ENCODE data around the gene CEP43.

Gene CEP43

GRCh38 chr6:166966268-166966667 is 32.9 kb upstream of the CEP43 start:
- no peak for DNase-seq (ENCODE audit: low spot score)

DNA sequence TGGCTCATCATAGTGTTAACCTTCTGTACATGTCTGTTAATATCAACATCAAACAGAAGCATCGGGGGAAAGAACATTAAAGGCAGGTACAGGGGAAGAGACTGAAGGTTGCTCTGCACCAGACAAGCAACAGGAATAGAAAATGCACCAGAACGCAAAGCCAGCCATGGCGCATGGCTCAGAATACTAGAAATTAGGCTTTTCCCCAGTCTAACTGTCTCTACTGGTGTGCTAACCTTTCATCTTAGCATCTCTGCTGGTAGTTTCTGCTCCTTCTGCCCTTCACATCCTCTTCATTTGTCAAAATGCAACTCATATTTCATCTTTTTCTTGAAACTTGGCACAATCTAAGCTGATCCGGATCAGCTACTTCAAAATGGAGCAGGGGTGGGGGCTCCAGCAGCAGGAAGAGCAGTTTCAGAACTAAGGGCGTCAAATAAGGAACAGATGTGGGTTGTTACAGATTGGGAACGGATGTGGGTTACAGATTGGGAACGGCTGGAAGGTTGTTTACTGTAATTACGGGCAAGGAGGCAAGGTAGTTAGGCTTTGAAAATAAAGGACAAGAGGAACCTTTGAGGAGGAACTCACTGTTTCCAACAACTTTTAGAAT is 29.7 kb upstream of the CEP43 start:
- DNase-seq (ENCODE audit: low spot score): no peak

GRCh38 chr6:166970091-166970490 is 29.1 kb upstream of the CEP43 start:
- DNase-seq (ENCODE audit: low spot score): no peak

DNA sequence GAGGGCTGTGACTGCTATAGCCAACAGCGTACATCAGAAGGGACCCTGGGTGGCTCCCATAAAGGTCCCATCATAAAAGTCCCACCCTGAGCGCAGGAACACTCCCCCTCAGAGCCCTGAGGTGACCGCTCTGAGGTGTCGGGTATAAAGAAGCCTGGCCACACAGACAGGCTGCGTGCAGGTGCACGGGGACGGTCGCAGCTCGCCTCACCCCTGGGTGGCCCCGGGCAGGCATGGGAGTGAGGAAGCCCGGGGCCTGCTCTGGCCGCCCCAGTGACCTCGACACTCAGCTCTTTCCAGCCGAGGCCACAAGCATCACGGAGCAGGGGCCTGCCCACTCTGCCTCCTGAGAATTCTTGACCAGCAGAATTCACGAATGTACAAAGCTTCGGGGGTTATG is 28.4 kb upstream of the CEP43 start:
- no peak for DNase-seq (ENCODE audit: low spot score)

DNA sequence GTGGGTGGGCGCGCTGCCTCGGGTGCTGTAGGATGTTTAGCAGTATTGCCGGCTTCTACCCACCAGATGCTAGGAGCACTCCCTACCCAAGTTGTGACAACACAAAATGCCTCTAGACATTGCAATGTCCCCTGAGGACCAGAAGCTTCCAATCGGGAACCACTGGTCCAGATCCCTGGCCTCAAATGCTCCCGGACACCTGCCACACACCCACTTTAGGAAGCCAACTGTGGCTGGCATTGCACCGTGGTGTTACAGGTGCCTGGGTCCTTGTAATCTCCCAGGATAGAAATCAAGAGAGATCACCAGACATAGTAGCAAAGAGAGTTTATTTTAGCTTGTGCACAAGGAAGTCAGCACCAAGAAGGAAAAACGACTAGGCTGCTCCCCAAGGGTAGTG is 27.9 kb upstream of the CEP43 start:
- DNase-seq (ENCODE audit: low spot score): no peak

- DNase-seq (ENCODE audit: low spot score): no peak
These were observed 27.1 kb upstream of the CEP43 start for GRCh38 chr6:166972101-166972500.

DNA sequence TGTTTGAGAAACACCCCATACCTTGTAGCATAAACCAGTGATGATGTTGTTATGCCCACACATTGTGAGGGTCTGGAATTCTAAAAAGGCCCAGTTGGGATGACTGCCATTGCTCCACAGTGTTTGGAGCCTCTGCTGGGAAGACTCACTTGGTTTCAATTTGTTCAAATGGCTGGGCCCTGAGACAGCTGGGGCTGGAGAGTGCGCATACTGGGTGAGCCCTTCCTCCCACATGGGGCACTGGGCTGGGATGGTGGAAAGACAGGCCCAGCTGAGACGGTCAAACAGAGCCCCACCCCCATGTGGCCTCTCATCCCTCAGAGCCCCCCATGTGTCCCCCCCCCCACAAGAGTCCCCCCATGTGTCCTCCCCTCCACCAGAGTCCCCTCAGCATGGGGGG is 22.6 kb upstream of the CEP43 start:
- DNase-seq (ENCODE audit: low spot score): no peak

DNA sequence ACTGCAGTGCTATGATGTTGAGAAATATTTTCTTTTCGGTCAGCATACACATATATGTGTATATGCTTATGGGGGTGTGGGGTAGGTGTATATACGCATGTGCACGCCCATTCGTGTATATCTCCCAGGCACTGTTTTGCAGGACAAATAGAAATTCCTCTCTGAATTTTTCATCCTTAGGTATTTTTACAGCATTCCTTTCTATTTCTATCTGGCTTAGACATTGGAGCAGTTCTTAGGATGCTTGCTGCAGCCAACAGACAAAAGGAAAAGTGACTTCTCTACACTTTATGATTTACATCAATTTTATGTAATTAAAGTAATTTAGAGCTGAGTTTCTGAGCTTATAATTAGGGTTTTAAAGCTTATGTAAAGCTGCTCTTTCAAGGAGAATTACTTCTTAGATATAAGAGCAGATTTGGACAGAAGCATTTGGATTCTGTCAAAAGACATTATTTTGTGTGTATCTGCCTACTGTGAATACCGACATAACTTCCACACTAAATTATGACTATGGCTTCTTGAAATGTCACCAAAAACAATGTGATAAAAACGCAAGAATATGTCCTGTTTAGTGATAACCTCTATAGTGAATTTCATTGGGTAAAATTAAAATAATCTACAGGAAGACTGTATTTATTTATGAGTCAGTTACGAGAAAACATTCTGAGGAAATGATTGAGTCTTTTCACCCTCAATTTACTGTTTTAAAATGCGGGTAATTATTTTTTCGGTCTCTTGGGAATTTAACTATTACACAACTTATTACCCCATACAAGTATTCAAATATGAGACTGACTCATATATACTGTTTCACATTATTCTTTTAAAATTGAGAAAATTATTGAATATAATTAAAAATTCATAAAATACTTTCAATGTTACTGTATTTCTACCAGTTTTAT is 21.3 kb upstream of the CEP43 start:
- DNase-seq (ENCODE audit: low spot score): no peak

GRCh38 chr6:166980738-166981137 is 18.5 kb upstream of the CEP43 start:
- no peak for DNase-seq (ENCODE audit: low spot score)

DNA sequence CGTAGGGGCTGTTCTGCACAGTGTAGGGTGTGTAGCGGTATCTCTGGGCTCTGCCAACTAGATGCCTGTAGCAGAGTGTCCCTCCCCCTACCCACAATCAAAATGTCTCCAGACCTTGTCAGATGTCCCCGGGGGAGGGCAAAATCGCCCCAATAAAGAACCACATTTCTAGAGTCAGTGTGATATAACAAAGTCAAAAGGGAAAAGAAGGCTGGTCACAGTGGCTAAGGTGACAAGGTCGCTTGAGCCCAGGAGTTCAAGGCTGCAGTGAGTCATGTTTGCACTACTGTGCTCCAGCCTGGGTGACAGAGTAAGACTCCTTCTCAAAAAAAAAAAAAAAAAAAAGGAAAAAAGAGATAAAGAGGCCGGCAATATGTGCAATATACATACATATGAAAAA is 11.7 kb upstream of the CEP43 start:
- no peak for DNase-seq (ENCODE audit: low spot score)

- DNase-seq (ENCODE audit: low spot score): no peak
These were observed 11.3 kb upstream of the CEP43 start for GRCh38 chr6:166987930-166988329.

DNA sequence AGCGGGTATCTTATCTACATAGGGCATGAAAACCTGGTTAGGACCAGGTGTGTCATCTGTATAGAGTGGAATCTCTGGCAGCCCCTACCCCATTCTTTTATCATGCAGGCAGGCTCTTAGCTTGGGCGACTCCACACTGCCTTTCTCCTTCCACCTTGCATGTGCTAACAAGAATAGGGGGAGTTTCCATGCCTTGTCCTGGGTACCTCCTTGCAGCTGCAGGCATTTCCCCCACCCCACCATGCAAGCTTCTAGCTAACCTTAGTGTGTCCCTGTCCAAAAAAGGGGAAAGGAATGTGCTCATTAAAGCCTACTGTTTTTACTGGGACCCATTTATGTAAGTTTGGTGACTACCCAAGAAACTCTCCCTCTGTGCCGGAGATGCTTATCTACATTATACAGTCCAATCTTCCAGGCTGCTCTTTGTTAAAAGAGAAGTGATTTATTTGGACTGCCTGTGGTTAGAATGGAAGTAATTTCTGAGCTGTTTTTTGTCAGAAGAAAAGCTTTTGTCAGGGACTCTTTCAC is 10.5 kb upstream of the CEP43 start:
- DNase-seq (ENCODE audit: low spot score): no peak

DNA sequence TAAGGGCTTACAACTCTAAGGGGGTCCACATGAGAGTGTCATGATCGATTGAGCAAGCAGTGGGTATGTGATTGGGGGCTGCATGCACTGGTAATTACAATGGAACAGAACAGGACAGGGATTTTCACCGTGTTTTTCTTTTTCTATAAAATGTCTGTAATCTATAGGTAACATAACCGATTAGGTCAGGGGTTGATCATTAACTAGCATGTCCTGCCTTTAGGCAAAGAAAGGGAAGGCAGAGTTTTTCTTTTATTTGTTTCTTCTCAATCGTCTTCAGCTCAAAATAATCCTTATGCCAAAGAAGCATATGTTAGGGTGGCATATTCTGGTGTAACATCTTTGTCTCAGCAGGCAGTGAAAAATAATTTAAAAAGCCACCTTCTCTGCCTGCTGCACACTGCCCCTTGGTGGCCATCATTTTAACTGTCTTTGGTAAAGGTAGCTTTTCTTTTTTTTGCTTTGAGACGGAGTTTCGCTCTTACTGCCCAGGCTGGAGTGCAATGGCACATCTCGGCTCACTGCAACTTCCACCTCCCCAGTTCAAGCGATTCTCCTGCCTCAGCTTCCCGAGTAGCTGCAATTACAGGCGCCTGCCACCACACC is 9.7 kb upstream of the CEP43 start:
- peak; percentile 8 for DNase-seq (ENCODE audit: low spot score)

DNA sequence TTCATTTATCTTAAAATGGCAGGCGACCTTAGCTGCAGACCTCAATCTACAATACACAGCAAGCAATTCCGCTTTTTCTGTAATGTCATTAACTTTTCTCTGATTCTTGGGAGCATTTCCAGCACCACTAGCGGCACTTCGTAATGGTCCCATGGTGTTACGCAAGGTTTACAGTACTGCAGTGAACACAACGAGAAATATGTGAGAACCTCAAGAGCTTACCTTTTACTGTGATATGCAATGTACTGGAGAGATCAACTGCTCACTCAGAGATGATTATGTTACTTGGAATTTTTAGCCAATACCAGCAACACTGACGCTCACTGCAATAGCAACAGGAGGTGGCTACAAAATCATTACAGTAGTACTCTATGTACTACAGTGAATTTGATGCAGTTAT is 2.8 kb upstream of the CEP43 start:
- DNase-seq (ENCODE audit: low spot score): no peak

DNA sequence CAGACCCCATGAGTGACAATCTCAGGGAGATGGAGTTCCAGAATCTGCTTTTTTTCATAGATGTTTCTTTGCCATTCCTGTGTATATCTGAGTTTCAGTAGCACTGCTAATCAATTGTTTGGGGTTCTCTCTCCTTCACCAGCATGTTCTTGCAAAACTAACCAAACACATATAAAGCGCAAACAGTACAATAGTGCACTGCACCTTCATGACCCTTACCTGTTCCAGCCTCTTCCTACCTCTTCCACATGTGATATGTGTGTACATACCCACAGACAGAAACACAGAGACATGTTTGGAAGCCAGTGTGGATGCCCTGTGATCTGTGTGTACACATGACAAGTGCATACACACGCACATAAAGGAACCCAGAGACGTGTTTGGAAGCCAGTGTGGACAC is 1.8 kb upstream of the CEP43 start:
- no peak for DNase-seq (ENCODE audit: low spot score)

DNA sequence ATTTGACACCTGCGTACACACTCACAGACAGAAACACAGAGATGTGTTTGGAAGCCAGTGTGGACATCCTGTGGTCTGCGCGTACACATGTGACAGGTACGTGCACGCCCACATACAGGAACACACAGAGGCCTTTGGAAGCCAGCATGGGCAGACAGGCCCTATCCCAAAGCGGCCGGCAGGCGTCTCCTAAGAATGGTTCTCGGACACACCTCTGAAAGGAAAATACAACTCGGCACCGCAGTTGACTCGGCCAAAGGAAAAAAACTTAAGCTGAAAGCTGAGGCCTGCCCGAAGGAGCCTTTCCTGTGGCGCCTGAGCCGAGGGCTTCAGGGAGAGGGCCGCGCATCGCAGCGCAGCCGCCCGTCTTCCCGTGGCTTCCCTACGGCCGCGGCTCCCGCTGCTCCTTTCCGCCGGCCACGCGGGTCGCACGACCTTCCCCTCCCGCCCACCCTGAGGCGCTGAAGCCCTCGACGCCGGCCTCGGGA is 1.4 kb upstream of the CEP43 start:
- DNase-seq (ENCODE audit: low spot score): peak; percentile 82

DNA sequence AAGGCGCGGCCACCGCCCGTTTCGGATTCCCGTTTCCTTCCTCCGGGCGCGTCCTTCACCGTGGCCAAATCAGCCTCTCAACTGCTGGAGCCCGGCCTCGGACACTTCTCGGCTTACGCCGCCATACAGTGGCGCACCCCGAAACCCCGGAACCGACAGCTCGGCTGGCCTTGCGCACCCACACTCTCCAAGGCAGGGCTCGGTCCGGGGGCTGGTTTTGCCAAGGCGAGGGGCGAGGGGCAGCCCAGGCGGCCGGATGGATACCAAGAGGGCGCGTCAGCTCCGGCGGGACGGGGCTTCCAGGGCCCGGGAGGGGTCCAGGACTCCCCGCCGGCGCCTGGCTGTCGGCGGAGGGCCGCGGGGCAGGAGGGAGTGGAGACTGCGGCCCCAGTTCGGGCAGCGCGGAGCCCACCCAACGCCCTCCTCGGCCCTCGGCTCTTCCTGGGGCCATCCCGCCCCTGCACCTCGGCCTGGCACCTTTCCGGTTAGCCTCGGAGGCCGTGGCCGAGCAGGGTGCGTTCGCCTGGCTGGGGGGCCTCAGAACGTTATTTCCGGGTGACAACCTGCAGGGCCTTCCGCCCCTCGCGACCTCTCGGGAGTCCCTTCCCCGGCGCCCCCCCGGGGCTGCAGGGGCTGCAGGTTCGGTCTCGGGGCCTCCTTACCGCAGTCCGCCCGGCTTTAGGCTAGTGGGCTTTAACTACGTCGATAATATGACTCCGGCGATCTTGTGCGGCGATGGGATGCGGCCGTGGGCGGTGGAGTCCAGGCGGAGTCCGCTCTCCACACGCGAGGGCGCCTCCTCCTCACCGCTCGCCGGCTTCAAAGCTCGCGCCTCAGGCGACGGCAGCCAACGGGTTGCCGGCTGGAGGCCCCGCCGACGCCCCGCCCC is 697 bp upstream of the CEP43 start:
- DNase-seq (ENCODE audit: low spot score): peak; percentile 86

DNA sequence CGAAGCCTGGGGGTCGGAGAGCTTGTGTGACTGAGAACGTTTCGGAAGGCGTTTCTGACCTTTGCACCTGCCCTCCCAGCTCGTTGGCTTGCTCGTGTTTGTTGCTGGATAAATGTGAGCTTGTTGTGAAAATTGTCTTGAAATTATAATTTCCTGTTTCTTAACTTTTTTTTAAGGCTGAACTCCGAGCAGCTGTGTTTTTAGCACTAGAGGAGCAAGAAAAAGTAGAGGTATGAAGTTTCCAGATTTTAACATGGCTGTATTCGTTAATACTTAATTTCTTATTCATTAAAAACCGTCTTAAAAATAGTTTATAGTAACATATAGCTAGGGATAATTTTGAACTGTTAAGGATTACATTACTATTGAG is 672 bp downstream of the CEP43 start:
- no peak for DNase-seq (ENCODE audit: low spot score)

- no peak for DNase-seq (ENCODE audit: low spot score)
These were observed 1.6 kb downstream of the CEP43 start for GRCh38 chr6:167000759-167001158.

- DNase-seq (ENCODE audit: low spot score): no peak
These were observed 6.4 kb downstream of the CEP43 start for GRCh38 chr6:167005350-167006159.

DNA sequence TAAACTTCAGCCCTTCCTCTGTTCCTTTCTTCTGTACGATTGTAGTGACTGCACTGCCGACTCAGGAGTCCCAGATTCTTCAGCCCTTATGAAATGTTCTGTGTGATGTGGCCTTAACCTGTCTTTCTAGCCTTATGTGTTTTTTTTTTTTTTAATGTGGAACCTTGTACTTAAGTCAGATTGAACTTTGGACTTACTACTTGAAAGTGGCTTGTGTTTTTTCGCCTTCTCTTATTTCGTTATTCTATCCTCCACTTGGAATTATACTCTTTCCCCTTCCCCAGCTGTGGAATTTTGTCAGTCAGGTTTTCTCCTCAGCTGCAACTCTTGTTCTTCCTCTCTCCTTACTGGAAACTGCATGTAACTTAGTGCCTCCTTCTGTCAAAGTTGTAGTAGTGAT is 8.8 kb downstream of the CEP43 start:
- no peak for DNase-seq (ENCODE audit: low spot score)

Measured in SW480 (cell line).